Measurements from ENCODE around the gene FOXN3.

DNA sequence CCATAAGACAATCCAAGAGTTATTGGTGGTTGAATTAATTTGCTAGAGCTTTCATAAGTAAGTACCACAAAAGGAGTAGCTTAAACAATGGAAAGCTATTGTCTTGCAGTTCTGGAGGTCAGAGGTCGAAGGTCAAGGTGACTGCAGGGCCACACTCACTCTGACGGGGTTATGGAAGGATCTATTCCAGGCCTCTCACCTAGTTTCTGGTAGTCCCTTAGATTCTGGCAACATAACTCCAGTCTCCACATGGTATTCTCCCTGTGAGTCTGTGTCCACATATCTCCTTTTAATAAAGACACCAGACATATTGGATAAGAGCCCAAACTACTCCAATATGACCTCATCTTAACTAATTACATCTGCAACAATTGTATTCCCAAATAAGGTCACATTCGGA lies 273.4 kb downstream of the FOXN3 start:
- TF ChIP-seq CTCF (conservative IDR thresholded peaks at IDR 0.05 in 1 of 2, IDR thresholded peaks at IDR 0.05 in 1 of 2; ENCODE audit: low read depth in 1 of 2, low read length in 2 of 2) (no peak), EZH2 (IDR thresholded peaks at IDR 0.05; ENCODE audit: low read length, missing control alignments) (no peak)
